CD4-positive, alpha-beta memory T cell (primary cell): ENCODE measurements around the gene RCCD1. TPM values are rescaled to one million over a fixed set of nuclear protein-coding genes. Genes with fewer than 3 reads are reported as not detected.

Source experiments
- CTCF ChIA-PET: fragments of 350-600 bp; sonication (Branson Sonifier 250); formaldehyde crosslinking; loops from one replicate; lab custom pipeline; 2021; ENCODE audit warnings: inconsistent platforms; ENCODE audit not compliant: partially characterized antibody; lab: Charles Lee
- POLR2A ChIA-PET: fragments of 350-600 bp; sonication (Branson Sonifier 250); formaldehyde crosslinking; loops from one replicate; lab custom pipeline; 2021; ENCODE audit not compliant: partially characterized antibody; lab: Charles Lee
- DNase-seq, 5 donors: peaks; one replicate each; pipeline versions ENCODE4 v3.0.0 to v3.0.0-alpha.2; 2020 to 2022; ENCODE audit warnings: mixed read lengths in 1 of 5
- H3K27ac ChIP-seq: one replicate; pipeline ENCODE4 v1.7.0; 2013; ENCODE audit warnings: low read depth, low read length
- H3K27me3 ChIP-seq: 2 replicates; pipeline ENCODE4 v1.7.0; 2013; ENCODE audit warnings: mild to moderate bottlenecking, low read length, moderate library complexity; ENCODE audit not compliant: insufficient read depth
- H3K36me3 ChIP-seq: 2 replicates; pipeline ENCODE4 v1.7.0; 2013; ENCODE audit warnings: mild to moderate bottlenecking, low read length, moderate library complexity; ENCODE audit not compliant: insufficient read depth
- H3K4me1 ChIP-seq: 2 replicates; pipeline ENCODE4 v1.7.0; 2013; ENCODE audit warnings: mild to moderate bottlenecking, low read length, moderate library complexity; ENCODE audit not compliant: insufficient read depth
- H3K4me3 ChIP-seq, 2 donors: one replicate each; pipeline ENCODE4 v1.7.0; 2013; ENCODE audit warnings: low read length in 2 of 2, mild to moderate bottlenecking in 1 of 2
- H3K9me3 ChIP-seq, 2 donors: one replicate each; pipeline ENCODE4 v1.7.0; 2013; ENCODE audit warnings: low read length in 2 of 2, control low read depth in 1 of 2; ENCODE audit not compliant: control insufficient read depth in 1 of 2
- H3K27ac Mint-ChIP-seq, 7 donors: one replicate each; pipeline ENCODE4 v1.8.0; 2020 to 2021; ENCODE audit warnings: mixed read lengths in 7 of 7, mild to moderate bottlenecking in 6 of 7, inconsistent platforms in 3 of 7, moderate library complexity in 3 of 7
- H3K27me3 Mint-ChIP-seq, 2 donors: one replicate each; pipeline ENCODE4 v1.8.0; 2020 to 2021; ENCODE audit warnings: mixed read lengths in 2 of 2
- H3K36me3 Mint-ChIP-seq, 2 donors: one replicate each; pipeline ENCODE4 v1.8.0; 2020 to 2021; ENCODE audit warnings: mixed read lengths in 2 of 2, inconsistent platforms in 1 of 2, mild to moderate bottlenecking in 1 of 2
- H3K4me1 Mint-ChIP-seq, 4 donors: one replicate each; pipeline ENCODE4 v1.8.0; 2020 to 2021; ENCODE audit warnings: mixed read lengths in 4 of 4, mild to moderate bottlenecking in 1 of 4
- H3K4me3 Mint-ChIP-seq, 8 donors: one replicate each; pipeline ENCODE4 v1.8.0; 2020 to 2021; ENCODE audit warnings: mixed read lengths in 8 of 8, mild to moderate bottlenecking in 7 of 8, moderate library complexity in 6 of 8, inconsistent platforms in 3 of 8
- H3K9me3 Mint-ChIP-seq, 8 donors: one replicate each; pipeline ENCODE4 v1.8.0; 2020 to 2021; ENCODE audit warnings: mixed read lengths in 8 of 8, mild to moderate bottlenecking in 5 of 8, inconsistent platforms in 3 of 8, moderate library complexity in 1 of 8
- intact Hi-C: fragments of 100-400 bp; cut with micrococcal nuclease; formaldehyde crosslinking; loops from one replicate; pipeline ENCODE4 v1.15.1; 2023
- polyA plus RNA-seq, 2 donors: library from polyadenylated mRNA; unstranded; fragments of 300-500 nt; fragmentation: Illumina TruSeq; gene quantifications; one replicate each; pipeline ENCODE4 v1.2.3, GENCODE V29; 2021
- total RNA-seq, 2 experiments: library from RNA; stranded (reverse); gene quantifications; one replicate each; pipeline ENCODE4 v1.2.3, GENCODE V29; 2021

The RCCD1 gene
- total and polyA plus RNA-seq, 4 experiments from 2014 or later, result 2.0 to 15.6 (median 9.3) TPM

DNA sequence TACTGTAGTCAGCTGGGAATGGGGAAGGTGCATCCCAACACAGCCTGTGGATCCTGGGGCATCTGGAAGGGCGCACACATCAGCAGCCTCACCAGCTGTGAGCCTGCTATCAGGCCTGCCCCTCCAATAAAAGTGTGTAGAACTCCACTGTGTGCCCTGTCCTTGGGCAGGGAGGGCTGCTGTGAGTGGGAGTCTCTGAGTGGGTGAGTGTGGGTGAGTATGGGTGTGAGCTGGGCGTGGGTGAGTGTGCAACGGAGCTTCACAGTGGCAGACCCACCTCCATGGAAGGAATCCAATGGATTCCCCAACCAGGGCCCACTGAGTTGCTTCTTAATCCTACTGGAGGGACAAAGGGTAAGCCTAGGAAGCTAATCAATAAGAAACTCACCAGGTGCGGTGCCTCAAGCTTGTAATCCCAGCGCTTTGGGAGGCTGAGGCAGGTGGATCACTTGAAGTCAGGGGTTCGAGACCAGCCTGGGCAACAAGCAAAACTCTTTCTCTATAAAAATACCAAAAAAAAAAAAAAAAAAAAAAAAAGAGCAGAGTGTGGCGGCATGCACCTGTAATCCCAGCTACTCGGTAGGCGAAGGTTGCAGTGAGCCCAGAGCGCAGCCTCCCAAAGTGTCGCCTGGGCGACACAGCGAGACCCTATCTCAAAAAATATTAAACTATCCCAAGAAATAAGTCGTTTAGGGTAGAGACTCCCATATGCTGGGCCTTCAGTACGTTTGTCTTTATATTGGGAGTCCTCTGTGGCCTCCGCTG lies 555 bp upstream of the RCCD1 start:
- intact Hi-C loops, result loop anchor here (1.0 to 2.0 kb wide), 2 partner anchors 40 to 69 kb away; partner anchors contain the start of genes PRC1 and VPS33B
- POLR2A ChIA-PET, result interaction anchor here (0.7 to 7.8 kb wide), 11 partner anchors 11 to 424 kb away, joined by 3 to 130 read pairs (median 4); partner anchors contain the start of genes BLM, HDDC3, MAN2A2 and PRC1
- Mint-ChIP-seq H3K36me3 (peaks cover 16 to 42% of the 10 kb centered on the region in 2 donors), H3K27ac (peak overlapping the region; percentile 82 to 98 (median 95)), H3K9me3 (peaks cover 0 to 4% (median 0%) of the 10 kb centered on the region in 8 donors), H3K4me1 (peaks cover 6 to 26% (median 18%) of the 10 kb centered on the region in 4 donors), H3K27me3 (no peaks in the 10 kb centered on the region), H3K4me3 (peak overlapping the region; percentile 85 to 92 (median 88))
- Histone ChIP-seq H3K27me3 (no peaks in the 10 kb centered on the region), H3K27ac (peak overlapping the region; percentile 94), H3K9me3 (no peaks in the 10 kb centered on the region), H3K36me3 (peaks cover 26% of the 10 kb centered on the region), H3K4me3 (peak overlapping the region; percentile 90 to 98), H3K4me1 (peaks cover 15% of the 10 kb centered on the region)
- DNase-seq, result no peak
- CTCF ChIA-PET, result interaction anchor here (0.7 to 11.2 kb wide), 10 partner anchors 11 to 865 kb away, joined by 3 to 155 read pairs (median 4); partner anchors contain the start of genes HDDC3, MAN2A2 and UNC45A

DNA sequence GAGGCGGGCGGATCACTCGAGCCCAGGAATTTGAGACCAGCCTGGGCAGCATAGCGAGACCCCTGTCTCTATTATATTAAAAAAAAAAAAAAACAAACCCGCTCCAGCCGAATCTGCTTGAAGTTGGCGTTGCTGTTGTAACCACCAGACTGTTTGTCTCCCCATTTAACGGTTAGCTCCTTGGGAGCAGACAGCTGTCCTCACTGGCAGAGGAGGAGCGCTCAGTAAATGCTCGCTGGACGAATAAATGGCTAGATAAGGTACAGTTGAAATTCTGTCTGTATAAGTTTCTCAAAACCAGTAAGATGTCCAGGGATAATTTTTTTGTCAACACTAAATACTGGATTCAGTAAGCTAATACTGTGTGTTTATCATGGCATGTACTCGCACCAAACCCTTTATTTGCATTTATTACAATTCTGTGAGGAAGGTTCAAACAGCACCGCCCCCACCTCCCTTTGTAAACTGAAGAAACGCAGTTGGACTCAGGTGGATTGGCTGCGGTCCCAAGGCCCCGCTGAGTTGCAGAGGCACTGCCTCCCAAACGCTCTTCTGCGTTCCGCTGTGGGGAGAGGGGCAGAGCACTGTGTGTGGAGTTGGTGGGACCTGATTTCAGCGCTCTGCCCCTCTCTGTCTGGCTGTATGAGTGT lies 1.1 kb downstream of the RCCD1 start:
- Mint-ChIP-seq H3K27me3 (no peaks in the 10 kb centered on the region), H3K4me3 (peak overlapping the region; percentile 79 to 92 (median 88)), H3K27ac (peak overlapping the region in 5 of 7 donors; percentile 42 to 95 (median 82)), H3K9me3 (peaks cover 0 to 4% (median 0%) of the 10 kb centered on the region in 8 donors), H3K36me3 (peaks cover 13 to 40% of the 10 kb centered on the region in 2 donors), H3K4me1 (peaks cover 6 to 26% (median 18%) of the 10 kb centered on the region in 4 donors)
- H3K9me3 ChIP-seq, result no peaks in the 10 kb centered on the region
- DNase-seq, result no peak
- ChIA-PET CTCF (interaction anchor here (1.0 to 11.2 kb wide), 21 partner anchors 8 to 316 kb away, joined by 3 to 155 read pairs (median 7); partner anchors contain the start of genes HDDC3, MAN2A2, UNC45A and VPS33B), POLR2A (interaction anchor here (0.8 to 7.8 kb wide), 4 partner anchors 13 to 77 kb away, joined by 3 to 130 read pairs (median 8); partner anchors contain the start of genes HDDC3 and UNC45A)
- peak overlapping the region; percentile 1 for H3K27ac ChIP-seq
- H3K4me1 ChIP-seq, result peaks cover 15% of the 10 kb centered on the region
- H3K36me3 ChIP-seq, result peaks cover 18% of the 10 kb centered on the region
- intact Hi-C loops, result loop anchor here (1.0 to 2.0 kb wide), 6 partner anchors 20 to 316 kb away; partner anchors contain the start of genes UNC45A and VPS33B
- peak overlapping the region; percentile 90 to 98 for H3K4me3 ChIP-seq
- no peaks in the 10 kb centered on the region for H3K27me3 ChIP-seq

DNA sequence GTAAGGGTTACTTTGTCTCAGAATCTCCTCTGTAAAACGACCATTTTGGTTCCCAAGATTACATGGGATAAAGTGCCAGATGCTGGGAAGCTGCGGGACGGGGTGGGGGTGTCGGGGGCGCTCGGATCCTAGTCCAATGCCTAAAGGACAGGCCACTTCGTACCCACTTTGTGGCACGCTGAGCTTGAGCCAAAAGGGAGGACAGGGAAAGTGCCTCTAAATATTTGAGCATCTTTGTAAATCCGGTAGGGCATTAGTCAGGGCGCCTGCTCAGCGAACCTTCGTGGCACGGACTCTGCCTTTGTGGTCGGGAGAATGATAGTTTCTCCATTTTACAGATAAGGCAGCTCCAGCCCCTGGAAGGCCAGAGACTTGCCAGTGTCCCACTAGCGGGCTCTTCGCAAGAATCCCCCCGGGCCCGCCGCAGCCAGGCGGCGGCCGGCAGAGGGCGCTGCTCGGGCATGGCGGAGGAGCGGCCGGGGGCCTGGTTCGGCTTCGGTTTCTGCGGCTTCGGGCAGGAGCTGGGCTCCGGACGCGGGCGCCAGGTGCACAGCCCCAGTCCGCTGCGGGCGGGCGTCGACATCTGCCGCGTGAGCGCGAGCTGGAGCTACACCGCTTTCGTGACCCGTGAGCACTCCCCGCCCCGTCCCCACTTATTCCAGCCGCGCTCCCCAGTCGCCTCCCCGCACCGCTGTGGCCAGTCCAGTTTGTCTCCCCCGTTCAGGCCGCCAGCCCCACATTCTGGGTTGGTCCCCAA lies 1.8 kb downstream of the RCCD1 start:
- peak overlapping the region; percentile 1 for H3K27ac ChIP-seq

DNA sequence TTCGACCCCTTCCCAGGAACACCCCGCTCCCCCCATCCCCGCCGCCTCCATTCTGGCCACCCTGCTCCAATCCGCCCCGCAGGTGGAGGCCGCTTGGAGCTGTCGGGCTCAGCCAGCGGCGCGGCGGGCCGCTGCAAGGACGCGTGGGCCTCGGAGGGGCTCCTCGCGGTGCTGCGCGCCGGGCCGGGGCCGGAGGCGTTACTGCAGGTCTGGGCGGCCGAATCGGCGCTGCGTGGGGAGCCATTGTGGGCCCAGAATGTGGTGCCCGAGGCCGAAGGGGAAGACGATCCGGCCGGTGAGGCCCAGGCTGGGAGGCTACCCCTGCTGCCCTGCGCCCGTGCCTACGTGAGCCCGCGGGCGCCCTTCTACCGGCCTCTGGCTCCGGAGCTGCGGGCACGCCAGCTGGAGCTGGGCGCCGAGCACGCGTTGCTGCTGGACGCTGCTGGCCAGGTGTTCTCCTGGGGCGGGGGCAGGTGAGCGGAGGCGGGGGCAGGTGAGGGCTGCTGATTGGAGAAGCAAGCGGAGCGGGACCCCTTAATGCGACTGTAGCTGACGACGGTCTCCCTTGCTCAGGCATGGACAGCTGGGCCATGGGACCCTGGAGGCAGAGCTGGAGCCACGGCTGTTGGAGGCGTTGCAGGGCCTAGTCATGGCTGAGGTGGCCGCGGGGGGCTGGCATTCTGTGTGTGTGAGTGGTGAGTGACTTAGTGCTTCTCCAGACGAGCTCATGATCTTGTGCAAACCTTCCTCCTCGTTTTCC lies 2.5 kb downstream of the RCCD1 start:
- H3K36me3 Mint-ChIP-seq, result peaks cover 22 to 42% of the 10 kb centered on the region in 2 donors
- Histone ChIP-seq H3K27me3 (no peaks in the 10 kb centered on the region), H3K4me3 (no peak overlapping the region), H3K9me3 (no peaks in the 10 kb centered on the region), H3K4me1 (peaks cover 15% of the 10 kb centered on the region), H3K27ac (no peak overlapping the region), H3K36me3 (peaks cover 16% of the 10 kb centered on the region)
- no peaks in the 10 kb centered on the region for H3K27me3 Mint-ChIP-seq
- H3K9me3 Mint-ChIP-seq, result peaks cover 0 to 2% (median 0%) of the 10 kb centered on the region in 8 donors
- H3K27ac Mint-ChIP-seq, result peak overlapping the region in 3 of 7 donors; percentile 53 to 92 (median 70)
- intact Hi-C loops, result loop anchor here (2.0 kb wide), 1 partner anchor 76 kb away; no protein-coding TSS in a partner anchor
- H3K4me1 Mint-ChIP-seq, result peaks cover 6 to 26% (median 18%) of the 10 kb centered on the region in 4 donors
- POLR2A ChIA-PET, result interaction anchor here (0.6 to 7.8 kb wide), 5 partner anchors 24 to 76 kb away, joined by 3 to 130 read pairs (median 5); partner anchors contain the start of genes HDDC3, UNC45A and VPS33B
- peak in 1 of 5 donors; percentile 48 for DNase-seq
- peak overlapping the region in 6 of 8 donors; percentile 40 to 72 (median 65) for H3K4me3 Mint-ChIP-seq
- CTCF ChIA-PET, result interaction anchor here (0.6 to 11.2 kb wide), 21 partner anchors 9 to 314 kb away, joined by 3 to 155 read pairs (median 7); partner anchors contain the start of genes HDDC3, MAN2A2, UNC45A and VPS33B

More for the DNA sequence above, 1.8 kb downstream of the RCCD1 start:
- peak overlapping the region; percentile 58 to 89 (median 63) for H3K4me3 Mint-ChIP-seq
- H3K36me3 Mint-ChIP-seq, result peaks cover 20 to 42% of the 10 kb centered on the region in 2 donors
- H3K27ac Mint-ChIP-seq, result peak overlapping the region in 5 of 7 donors; percentile 37 to 86 (median 75)
- H3K4me1 Mint-ChIP-seq, result peaks cover 6 to 26% (median 18%) of the 10 kb centered on the region in 4 donors
- CTCF ChIA-PET, result interaction anchor here (0.6 to 11.2 kb wide), 25 partner anchors 8 to 315 kb away, joined by 3 to 155 read pairs (median 5); partner anchors contain the start of genes HDDC3, MAN2A2, UNC45A and VPS33B
- intact Hi-C loops, result loop anchor here (1.0 to 2.0 kb wide), 3 partner anchors 76 to 315 kb away; no protein-coding TSS in a partner anchor
- peak; percentile 27 to 51 (median 42) for DNase-seq
- Histone ChIP-seq H3K9me3 (no peaks in the 10 kb centered on the region), H3K4me3 (no peak overlapping the region), H3K36me3 (peaks cover 21% of the 10 kb centered on the region), H3K27me3 (no peaks in the 10 kb centered on the region), H3K4me1 (peaks cover 15% of the 10 kb centered on the region)
- POLR2A ChIA-PET, result interaction anchor here (0.6 to 7.8 kb wide), 5 partner anchors 23 to 77 kb away, joined by 3 to 130 read pairs (median 5); partner anchors contain the start of genes HDDC3, UNC45A and VPS33B
- peaks cover 0 to 4% (median 0%) of the 10 kb centered on the region in 8 donors for H3K9me3 Mint-ChIP-seq
- H3K27me3 Mint-ChIP-seq, result no peaks in the 10 kb centered on the region

DNA sequence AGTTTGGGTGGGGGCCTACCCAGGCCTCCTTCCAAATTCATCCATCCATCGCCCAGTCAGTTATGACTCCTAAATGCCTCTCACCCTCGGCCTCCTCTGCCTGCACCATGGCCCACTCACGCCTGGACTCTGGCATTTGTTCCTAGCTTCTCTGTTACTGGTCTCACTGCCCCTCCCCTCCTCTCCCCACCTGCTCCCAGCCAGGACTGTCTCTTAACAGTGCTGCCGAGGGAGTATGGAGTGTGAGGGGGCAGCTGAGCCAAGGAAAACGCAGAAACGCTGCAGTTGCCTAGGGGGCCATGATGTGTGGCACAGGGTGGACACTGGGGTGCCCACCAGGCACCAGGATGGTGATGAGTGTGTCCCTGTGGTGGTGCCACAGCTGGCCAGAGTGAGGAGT lies 3.1 kb downstream of the RCCD1 start:
- Mint-ChIP-seq H3K4me3 (peak overlapping the region in 6 of 8 donors; percentile 40 to 72 (median 65)), H3K9me3 (peaks cover 0 to 2% (median 0%) of the 10 kb centered on the region in 8 donors), H3K27ac (peak overlapping the region in 2 of 7 donors; percentile 70 to 92), H3K4me1 (peaks cover 6 to 26% (median 18%) of the 10 kb centered on the region in 4 donors), H3K36me3 (peaks cover 24 to 39% of the 10 kb centered on the region in 2 donors), H3K27me3 (no peaks in the 10 kb centered on the region)
- H3K36me3 ChIP-seq, result peaks cover 14% of the 10 kb centered on the region
- no peak overlapping the region for H3K27ac ChIP-seq
- H3K4me3 ChIP-seq, result no peak overlapping the region
- intact Hi-C loops, result loop anchor here (2.0 kb wide), 1 partner anchor 75 kb away; no protein-coding TSS in a partner anchor
- H3K4me1 ChIP-seq, result peaks cover 15% of the 10 kb centered on the region
- H3K27me3 ChIP-seq, result no peaks in the 10 kb centered on the region
- CTCF ChIA-PET, result interaction anchor here (0.7 to 11.2 kb wide), 16 partner anchors 10 to 638 kb away, joined by 3 to 155 read pairs (median 8); partner anchors contain the start of genes HDDC3, MAN2A2, UNC45A and VPS33B
- DNase-seq, result no peak
- H3K9me3 ChIP-seq, result no peaks in the 10 kb centered on the region
- POLR2A ChIA-PET, result interaction anchor here (0.8 to 7.8 kb wide), 3 partner anchors 8 to 64 kb away, joined by 3 to 130 read pairs (median 5); partner anchors contain the start of genes HDDC3, UNC45A and VPS33B
